Measurements from ENCODE around the gene HSF4.

Gene HSF4

GRCh38 chr16:67206838-67207248, 42.3 kb downstream of the HSF4 start:
- H3K36me3 ChIP-seq (ENCODE audit: low read length) = no peaks in the 10 kb centered on the region
- H3K4me3 ChIP-seq (ENCODE audit: insufficient read depth, low read length, poor library complexity, severe bottlenecking) = no peak overlapping the region
- H3K27me3 ChIP-seq (ENCODE audit: low read length) = no peaks in the 10 kb centered on the region
- no peaks in the 10 kb centered on the region for H3F3A ChIP-seq (ENCODE audit: insufficient read depth)
- H3K27ac ChIP-seq (ENCODE audit: low read depth, low read length) = no peak overlapping the region
- TF ChIP-seq EZH2phosphoT487 (conservative IDR thresholded peaks at IDR 0.05; ENCODE audit: low read length) (no peak), CTCF (IDR thresholded peaks at IDR 0.05; ENCODE audit: insufficient read depth, low read length, poor library complexity, severe bottlenecking) (no peak)
- no peak overlapping the region for H3K9ac ChIP-seq (ENCODE audit: low read length)
- H3K9me2 ChIP-seq (replicated peaks; ENCODE audit: insufficient read depth, low read length) = no peaks in the 10 kb centered on the region
- H2AFZ ChIP-seq (ENCODE audit: low read depth, low read length, severe bottlenecking) = no peak overlapping the region
- H3K4me2 ChIP-seq (ENCODE audit: low read depth, low read length, poor library complexity, severe bottlenecking) = no peak overlapping the region
- no peaks in the 10 kb centered on the region for H4K20me1 ChIP-seq (ENCODE audit: low read depth, low read length)
- no peaks in the 10 kb centered on the region for H3K9me3 ChIP-seq (ENCODE audit: insufficient read depth, low read length)
- no peaks in the 10 kb centered on the region for H3K79me2 ChIP-seq (ENCODE audit: insufficient read depth, low read length)

- TF ChIP-seq EZH2phosphoT487 (conservative IDR thresholded peaks at IDR 0.05; ENCODE audit: low read length) (no peak), CTCF (IDR thresholded peaks at IDR 0.05; ENCODE audit: insufficient read depth, low read length, poor library complexity, severe bottlenecking) (no peak)
- Histone ChIP-seq H3K9me2 (replicated peaks; ENCODE audit: insufficient read depth, low read length) (no peaks in the 10 kb centered on the region), H4K20me1 (ENCODE audit: low read depth, low read length) (no peaks in the 10 kb centered on the region), H3K27ac (ENCODE audit: low read depth, low read length) (no peak overlapping the region), H3K27me3 (ENCODE audit: low read length) (no peaks in the 10 kb centered on the region), H3K9ac (ENCODE audit: low read length) (no peak overlapping the region), H3K36me3 (ENCODE audit: low read length) (no peaks in the 10 kb centered on the region), H2AFZ (ENCODE audit: low read depth, low read length, severe bottlenecking) (no peak overlapping the region), H3K4me3 (ENCODE audit: insufficient read depth, low read length, poor library complexity, severe bottlenecking) (no peak overlapping the region), H3K79me2 (ENCODE audit: insufficient read depth, low read length) (no peaks in the 10 kb centered on the region), H3K4me2 (ENCODE audit: low read depth, low read length, poor library complexity, severe bottlenecking) (no peak overlapping the region), H3K9me3 (ENCODE audit: insufficient read depth, low read length) (no peaks in the 10 kb centered on the region), H3F3A (ENCODE audit: insufficient read depth) (no peaks in the 10 kb centered on the region)
These were observed 42.9 kb downstream of the HSF4 start for GRCh38 chr16:67207249-67208091.

GRCh38 chr16:67208154-67208896, 43.8 kb downstream of the HSF4 start:
- Histone ChIP-seq H3K79me2 (ENCODE audit: insufficient read depth, low read length) (no peaks in the 10 kb centered on the region), H3K27ac (ENCODE audit: low read depth, low read length) (no peak overlapping the region), H4K20me1 (ENCODE audit: low read depth, low read length) (no peaks in the 10 kb centered on the region), H3K4me2 (ENCODE audit: low read depth, low read length, poor library complexity, severe bottlenecking) (no peak overlapping the region), H3K9ac (ENCODE audit: low read length) (no peak overlapping the region), H3K36me3 (ENCODE audit: low read length) (no peaks in the 10 kb centered on the region), H3K27me3 (ENCODE audit: low read length) (no peaks in the 10 kb centered on the region), H2AFZ (ENCODE audit: low read depth, low read length, severe bottlenecking) (no peak overlapping the region), H3K9me2 (replicated peaks; ENCODE audit: insufficient read depth, low read length) (no peaks in the 10 kb centered on the region), H3K4me3 (ENCODE audit: insufficient read depth, low read length, poor library complexity, severe bottlenecking) (no peak overlapping the region), H3F3A (ENCODE audit: insufficient read depth) (no peaks in the 10 kb centered on the region), H3K9me3 (ENCODE audit: insufficient read depth, low read length) (no peaks in the 10 kb centered on the region)
- TF ChIP-seq EZH2phosphoT487 (conservative IDR thresholded peaks at IDR 0.05; ENCODE audit: low read length) (no peak), CTCF (IDR thresholded peaks at IDR 0.05; ENCODE audit: insufficient read depth, low read length, poor library complexity, severe bottlenecking) (no peak)

Data from SU-DHL-6 (cell line).